Posterior vena cava (tissue), 2 donors: ENCODE measurements around the gene MBTPS1. TPM values are rescaled to one million over a fixed set of nuclear protein-coding genes. Genes with fewer than 3 reads are reported as not detected.

Experiments used
- DNase-seq: peaks from one replicate; pipeline ENCODE4 v3.0.0-alpha.2; 2020; ENCODE audit warnings: low spot score
- intact Hi-C, 2 donors: fragments of 100-400 bp; cut with DNase I; formaldehyde crosslinking; loops; one replicate each; pipeline versions ENCODE4 v1.14.1 to v1.14.2; 2022 to 2023
- total RNA-seq, 2 donors: library from RNA; stranded (reverse); fragmentation: NEBNext Ultra II Directional; extraction: Animal tissue kit (Norgen Biotek cat#: 25700); gene quantifications; one replicate each; pipeline ENCODE4 v1.2.1, GENCODE V29; 2021
- donor health status: DM: yes; HTN: yes; CAD: no.
- donor health status: DM: yes; HTN: yes; CAD: no.

Gene MBTPS1
- total RNA-seq, 2 donors from 2014 or later, result 61.9 to 71.3 TPM

DNA sequence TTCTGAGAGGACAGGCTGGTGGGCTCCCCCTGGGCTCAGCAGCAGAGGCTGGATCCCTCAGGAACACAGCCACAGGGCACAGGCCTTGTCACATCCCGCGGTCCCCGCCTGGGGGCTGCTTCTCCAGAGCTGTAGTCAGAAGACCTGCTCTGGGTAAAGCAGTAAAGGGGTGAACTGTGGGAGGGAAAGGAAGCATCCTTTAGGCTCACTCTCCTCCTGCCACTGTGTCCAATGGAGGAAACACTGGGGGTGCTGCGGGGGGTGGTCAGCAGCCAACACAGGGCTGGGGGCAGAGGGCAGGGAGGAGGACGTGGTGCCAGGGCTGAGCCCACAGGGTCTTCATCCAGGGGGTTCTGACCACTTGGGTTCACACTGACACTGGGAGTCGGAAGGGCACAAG lies 69.1 kb downstream of the MBTPS1 start:
- intact Hi-C loops, result no loop called here
- peak; percentile 65 for DNase-seq

DNA sequence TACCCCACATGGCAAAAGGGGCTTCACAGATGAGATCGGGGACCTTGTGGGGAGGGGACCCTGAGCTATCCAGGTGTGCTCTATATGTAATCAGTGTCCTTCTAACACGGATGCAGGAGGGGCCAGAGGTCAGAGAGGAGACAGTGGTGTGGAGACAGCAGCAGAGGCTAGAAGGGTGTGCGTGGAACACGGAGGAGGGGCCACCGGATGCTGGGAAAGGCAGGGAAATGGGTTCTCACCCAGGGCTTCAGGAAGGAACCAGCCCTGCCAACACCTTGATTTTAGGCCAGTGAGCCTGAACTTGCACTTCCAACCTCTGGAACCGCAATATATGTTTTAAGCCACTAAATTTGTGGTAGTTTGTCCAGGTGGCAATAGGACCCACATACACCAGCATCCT lies 69.5 kb downstream of the MBTPS1 start:
- DNase-seq, result peak; percentile 59
- intact Hi-C loops, result no loop called here

DNA sequence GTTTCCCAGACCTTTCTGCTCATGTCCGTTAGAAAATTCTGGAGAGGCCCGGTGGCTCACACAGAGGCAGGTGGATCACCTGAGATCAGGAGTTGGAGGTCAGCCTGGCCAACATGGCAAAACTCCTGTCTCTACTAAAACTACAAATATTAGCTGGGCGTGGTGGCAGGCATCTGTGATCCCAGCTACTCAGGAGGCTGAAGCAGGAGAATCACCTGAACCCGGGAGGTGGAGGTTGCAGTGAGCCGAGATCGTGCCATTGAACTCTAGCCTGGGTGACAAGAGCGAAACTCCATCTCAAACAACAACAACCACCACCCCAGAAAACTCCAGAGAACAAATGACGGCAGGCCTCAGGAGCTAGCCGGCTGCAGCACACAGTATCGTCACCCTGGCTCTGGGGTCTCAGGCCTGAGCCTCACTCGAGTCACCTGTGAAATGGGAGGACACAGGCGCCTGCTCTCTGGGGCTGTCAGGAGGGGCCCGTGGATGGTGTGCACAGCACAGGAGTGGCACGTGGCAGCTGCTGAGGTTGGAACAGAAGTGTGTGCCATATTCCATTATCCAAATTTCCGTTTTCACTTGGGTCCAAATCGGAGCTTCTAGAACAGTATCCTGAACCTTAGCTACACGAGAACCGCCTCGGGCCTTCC lies 70.8 kb downstream of the MBTPS1 start:
- DNase-seq, result peak; percentile 62
- intact Hi-C loops, result no loop called here

DNA sequence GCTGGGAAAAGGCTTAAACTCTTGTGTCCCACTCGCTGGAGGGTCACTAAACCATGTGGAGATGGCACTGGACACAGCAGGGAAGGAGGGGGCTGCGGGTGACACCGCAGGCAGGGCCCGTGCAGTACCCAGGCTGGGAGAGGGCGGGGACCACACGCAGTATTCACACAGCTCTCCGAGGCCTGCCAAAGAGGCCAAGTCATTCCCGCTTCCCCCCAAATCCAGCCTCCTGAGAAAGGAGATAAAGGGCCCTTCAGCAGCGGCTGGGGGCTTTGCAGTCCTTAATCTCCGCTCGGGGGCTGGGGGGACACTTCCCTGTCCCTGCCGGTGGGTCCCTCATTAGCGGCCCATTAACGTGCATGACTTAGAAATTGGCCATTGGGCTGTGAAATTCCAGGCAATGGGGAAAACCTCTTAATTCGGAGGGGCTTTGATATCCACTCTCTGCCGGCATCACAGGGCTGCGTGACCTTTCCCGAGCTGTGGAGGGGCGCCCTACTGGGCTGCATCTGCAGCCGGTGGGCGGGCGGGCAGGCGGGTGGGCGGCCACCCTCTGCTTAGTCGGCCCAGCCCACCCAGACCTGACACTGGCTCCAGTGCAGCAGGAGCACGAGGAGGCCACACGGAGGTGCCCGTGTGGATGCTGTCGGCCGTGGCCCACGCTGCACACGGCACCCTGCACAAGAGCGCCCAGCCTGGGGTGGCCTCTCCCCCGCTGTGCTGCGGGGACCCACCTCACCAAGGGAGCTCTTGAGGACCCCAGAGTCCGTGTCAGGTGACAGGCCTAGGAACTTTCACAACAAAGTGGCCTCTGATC lies 71.5 kb downstream of the MBTPS1 start:
- intact Hi-C loops, result no loop called here
- DNase-seq, result peak; percentile 69

DNA sequence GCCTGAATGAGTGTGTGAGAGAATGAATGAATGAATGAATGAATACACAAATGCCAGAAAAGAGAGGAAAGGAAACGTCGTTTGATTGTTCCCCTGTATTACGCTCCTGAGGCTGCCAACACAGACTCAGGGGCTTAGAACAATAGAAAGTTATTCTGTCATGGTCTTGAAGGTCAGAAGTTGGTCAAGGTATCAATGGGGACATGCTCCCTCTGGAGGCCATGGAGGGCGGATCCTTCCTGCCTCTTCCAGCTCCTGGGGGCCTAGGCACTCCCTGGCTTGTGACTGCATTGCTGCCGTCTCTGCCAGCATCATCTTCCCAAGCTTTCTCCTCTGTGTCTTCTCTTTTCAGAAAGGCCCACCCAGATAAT lies 72.6 kb downstream of the MBTPS1 start:
- intact Hi-C loops, result loop anchor here in 1 of 2 donors (5.0 kb wide), 1 partner anchor 1897 kb away; no protein-coding TSS in a partner anchor

DNA sequence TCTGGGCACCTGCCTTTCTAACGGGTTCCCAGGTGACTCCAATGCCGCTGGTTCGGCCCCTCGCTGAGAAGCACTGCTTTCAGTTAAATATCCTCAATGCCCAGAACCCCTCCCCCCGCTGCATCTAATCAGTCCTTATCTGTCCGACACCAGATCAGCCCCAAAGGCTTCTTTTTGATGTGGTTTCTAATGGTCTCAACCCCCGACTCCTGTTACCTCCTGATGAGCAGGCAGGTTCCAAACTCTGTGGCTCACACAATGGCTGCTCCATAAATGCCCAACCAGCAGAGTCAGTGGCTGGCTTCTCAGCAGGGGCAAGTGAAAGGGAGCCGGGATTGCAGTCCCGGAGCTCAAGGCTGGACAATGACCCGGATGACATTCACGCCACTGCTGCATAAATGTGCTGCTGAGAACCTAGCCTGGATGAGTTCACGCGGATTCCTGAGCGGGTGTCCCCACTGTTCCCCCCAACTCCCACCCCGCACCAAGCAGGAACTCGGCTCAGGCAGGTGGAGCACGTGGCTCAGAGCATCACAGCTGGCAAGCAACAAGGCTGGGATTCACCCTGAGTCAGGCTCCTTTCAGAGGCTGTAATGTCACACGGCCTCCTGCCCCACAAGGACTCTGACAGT lies 73.1 kb downstream of the MBTPS1 start:
- peak; percentile 58 for DNase-seq
- intact Hi-C loops, result loop anchor here in 1 of 2 donors (5.0 kb wide), 1 partner anchor 1896 kb away; no protein-coding TSS in a partner anchor

More for the DNA sequence above, 72.6 kb downstream of the MBTPS1 start:
- DNase-seq, result peak; percentile 12

DNA sequence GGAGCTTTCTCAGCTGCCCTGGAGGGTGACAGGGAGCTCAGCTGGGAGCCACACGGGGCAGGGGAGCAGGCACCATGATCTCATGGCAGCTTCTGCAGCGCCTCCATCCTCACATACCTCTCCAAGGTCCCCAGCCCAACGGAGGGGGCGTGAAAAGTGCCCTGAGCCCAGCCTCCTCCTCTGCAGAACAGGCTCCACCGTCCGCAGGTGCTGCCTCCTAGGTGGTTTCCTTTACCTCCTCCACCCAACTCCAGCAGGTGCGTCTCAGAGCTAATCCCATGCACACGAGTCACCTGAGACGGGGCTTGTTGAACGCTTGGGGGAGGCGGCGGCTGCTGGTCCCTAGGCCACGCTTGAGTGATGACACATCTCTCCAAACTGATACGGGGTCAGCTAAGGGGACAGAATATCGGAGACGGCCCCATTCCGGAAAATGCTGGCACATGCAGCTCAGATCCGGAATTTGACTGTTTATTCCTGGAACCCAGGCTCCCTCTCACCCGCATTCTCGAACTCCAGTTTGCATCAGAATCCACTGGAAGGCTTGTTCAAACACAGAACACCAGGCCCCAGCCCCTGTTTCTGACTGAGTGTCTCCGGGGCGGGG lies 73.8 kb downstream of the MBTPS1 start:
- DNase-seq, result peak; percentile 67
- intact Hi-C loops, result loop anchor here in 1 of 2 donors (5.0 kb wide), 1 partner anchor 1896 kb away; no protein-coding TSS in a partner anchor

DNA sequence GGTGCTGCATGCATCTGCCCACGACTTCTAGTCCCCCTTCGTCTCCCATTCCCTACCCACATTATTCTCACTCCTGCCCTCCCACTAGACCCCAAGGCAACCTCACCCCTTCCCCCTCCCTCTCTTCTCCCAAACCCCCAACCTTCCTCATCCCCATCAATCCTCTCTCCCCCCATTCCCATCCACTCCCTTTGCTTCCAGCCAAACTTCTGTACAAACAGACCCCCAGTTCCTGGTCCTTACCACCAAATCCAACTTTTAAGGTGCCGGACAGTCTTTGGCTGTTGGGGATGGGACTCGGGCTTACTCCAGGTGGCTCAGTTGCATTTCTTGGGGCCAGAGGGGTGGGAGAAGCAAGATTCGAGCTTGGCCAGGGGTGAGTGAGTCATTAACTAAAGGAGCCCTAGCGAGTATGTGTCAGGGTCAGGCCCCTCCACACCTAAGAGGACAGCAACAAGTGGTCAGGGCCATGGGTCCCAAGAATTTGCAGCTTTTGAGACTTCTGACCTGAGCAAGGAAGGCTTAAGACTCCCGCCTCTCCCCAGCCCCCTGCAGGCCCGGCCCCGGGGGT lies 74.3 kb downstream of the MBTPS1 start, which contains the start of gene SLC38A8:
SLC38A8 (minus strand) TSS at position 488 of the 571 bp plus-strand sequence. CDS start 638 bp downstream, outside the sequence.
- intact Hi-C loops, result loop anchor here in 1 of 2 donors (5.0 kb wide), 1 partner anchor 1895 kb away; no protein-coding TSS in a partner anchor
- DNase-seq, result peak; percentile 53

DNA sequence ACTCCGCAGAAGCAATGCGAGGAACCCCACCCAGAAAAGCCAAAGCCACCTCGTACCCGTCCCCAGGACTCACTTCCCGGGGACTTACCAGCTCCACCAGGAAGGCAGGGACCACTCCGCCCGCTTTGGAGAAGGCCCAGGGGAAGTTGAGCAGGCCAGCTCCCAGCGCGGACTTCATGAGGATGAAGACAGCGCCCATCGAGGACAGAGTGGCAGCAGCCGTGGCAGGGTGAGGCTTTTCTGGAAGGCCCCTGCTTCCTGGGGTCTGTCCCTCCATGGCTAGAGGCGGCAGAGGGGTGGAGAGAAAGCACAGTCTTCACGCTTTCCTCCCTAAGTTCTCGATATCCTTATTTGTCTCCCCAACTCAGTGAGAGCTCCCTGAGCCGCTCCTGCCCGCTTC lies 74.9 kb downstream of the MBTPS1 start:
- intact Hi-C loops, result loop anchor here in 1 of 2 donors (5.0 kb wide), 1 partner anchor 1895 kb away; no protein-coding TSS in a partner anchor
- DNase-seq, result no peak

DNA sequence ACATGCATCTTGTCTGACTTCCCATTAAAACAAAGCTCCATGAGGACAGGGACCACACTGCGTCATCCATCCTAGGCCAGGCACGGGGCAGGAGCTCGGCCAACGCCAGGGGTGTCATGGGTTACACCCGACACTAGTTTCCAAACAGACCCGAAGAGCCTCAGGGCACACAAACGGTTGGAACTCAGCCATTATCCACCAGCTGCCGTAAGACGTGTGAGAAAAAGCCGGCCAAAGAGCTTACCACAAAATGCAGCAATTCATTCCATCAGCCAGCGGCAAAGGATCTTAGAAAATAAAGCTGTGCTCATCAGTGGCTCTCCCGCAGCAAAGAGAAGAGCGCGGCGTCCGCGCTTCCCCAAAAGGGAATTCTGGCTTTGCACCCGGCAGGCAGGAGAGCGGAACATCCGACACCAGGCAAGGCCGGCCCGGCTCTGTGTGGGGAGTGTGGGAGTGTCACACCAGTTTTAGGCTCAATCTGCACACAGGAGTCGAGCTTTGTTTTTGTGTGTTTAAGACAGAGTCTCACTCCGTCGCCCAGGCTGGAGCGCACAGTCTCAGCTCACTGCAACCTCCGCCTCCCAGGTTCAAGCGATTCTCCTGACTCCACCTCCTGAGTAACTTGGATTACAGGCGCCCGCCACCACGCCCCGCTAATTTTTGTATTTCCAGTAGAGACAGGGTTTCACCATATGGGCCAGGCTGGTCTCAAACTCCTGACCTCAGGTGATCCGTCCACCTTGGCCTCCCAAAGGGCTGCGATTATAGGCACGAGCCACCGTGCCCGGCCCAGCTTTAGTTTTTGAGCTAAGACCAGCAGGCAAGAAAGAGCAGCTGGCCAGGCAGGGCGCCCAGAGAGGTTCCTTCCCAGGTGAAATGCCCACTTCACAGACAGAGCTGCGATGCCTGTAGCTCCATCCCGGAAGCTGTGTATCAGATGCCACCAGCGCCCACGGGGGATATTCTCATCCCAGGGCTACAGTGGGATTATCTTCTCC lies 75.6 kb downstream of the MBTPS1 start:
- DNase-seq, result peak; percentile 80
- intact Hi-C loops, result loop anchor here in 1 of 2 donors (5.0 kb wide), 1 partner anchor 1894 kb away; no protein-coding TSS in a partner anchor

DNA sequence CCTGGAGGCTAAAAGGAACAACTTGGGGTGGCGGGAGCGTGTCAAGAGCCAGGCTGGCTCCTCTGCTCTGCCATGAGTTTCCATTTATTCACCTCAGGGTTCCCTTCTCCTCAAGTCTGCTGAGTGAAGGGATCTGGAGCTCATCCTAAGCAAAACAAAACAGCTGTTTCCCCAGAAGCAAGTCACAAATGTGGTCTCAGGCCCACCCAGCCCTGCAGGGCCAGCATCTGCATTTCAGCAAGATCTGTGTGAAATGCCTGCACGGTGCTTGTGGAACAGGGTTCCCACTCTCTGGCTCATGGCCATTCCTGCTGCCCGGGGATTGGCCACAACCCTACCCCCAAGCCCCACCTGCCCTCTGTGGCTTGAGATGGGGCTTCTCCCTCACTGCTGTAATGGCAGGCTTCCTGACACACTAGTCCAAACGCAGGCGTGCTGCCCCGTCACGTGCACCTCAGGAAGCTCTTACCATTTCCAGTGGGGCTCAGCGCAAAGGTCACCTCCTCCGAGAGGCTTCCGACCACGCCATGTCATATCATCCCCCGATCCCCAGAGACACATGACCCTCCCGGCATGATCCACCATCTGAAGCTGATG lies 76.4 kb downstream of the MBTPS1 start:
- intact Hi-C loops, result loop anchor here in 1 of 2 donors (5.0 kb wide), 1 partner anchor 1893 kb away; no protein-coding TSS in a partner anchor
- DNase-seq, result no peak

DNA sequence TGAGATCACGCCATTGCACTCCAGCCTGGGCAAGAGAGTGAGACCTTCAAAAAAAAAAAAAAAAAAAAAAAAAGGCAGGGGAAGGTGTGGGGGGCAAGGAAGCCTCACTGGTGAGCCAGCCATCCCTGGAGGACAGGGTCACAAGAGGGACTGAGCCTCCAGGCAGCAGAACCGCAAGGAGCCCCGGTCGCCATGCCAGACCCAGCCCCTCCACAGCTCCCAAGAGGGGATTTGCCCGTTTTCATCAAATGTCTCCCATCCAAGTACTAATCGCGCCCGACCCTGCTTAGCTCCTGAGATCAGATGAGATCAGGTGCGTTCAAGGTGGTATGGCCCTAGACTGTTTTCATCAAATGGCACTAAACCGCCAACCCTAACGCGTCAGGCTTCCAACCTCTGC lies 77.0 kb downstream of the MBTPS1 start:
- no peak for DNase-seq
- intact Hi-C loops, result loop anchor here in 1 of 2 donors (5.0 kb wide), 1 partner anchor 1892 kb away; no protein-coding TSS in a partner anchor

DNA sequence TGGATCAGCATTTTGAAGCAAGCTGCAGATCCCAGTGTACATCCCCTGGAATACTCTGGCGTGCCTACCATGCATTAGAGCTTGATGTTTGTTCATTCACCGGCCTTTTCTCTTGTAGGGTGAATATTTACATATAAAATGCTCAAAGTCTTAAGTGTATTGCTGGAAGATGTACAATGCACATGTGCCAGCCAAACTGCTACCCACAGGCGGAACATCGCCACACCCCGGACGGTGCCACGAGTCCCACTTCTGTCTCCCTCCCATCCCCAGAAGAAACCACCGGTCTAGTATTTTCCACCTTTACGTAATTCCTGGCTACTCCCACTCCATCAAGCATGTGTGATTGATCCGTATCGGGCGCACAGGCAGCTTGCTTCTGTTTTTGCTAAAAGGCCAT lies 78.3 kb downstream of the MBTPS1 start:
- intact Hi-C loops, result no loop called here
- DNase-seq, result no peak

DNA sequence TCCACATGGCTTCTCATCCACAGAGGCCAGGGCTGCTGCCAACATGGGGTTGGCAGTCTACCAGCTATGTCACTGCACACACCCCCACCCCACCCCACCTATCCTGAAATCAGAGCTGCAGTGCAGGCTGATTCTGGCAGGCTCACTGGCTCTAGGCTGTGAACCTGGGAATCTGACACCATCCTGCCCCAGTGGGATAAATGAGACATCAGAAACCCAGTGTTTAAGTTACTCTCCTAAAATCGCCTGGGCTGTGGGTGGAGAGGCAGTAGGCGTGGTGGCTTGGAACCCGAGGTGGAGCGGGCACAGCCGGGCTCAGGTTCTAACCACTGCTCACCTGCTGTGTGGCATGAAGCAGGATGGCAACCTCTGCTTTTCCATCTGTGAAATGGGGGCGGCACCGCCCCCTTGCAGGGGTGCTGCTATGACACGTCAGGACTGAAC lies 79.7 kb downstream of the MBTPS1 start:
- intact Hi-C loops, result no loop called here
- DNase-seq, result no peak

DNA sequence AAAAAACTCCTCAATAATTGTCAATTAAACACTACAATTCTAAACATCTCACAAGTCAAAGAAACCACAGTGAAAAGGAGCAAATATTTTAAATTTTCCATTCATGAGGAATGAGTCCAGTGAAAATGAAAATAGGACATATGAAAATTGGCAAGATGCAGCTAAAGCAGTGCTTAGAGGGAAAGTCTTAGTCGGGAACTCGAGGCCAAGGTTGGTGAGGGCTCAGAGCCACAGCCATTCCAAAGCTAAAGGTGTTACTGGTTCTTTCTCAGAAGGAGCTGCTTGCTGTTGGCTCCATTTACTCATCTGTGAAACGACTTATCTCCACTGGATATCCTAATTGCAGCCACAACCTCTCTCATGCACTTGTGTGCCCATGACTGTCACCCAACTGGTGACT lies 80.6 kb downstream of the MBTPS1 start:
- DNase-seq, result no peak
- intact Hi-C loops, result no loop called here

DNA sequence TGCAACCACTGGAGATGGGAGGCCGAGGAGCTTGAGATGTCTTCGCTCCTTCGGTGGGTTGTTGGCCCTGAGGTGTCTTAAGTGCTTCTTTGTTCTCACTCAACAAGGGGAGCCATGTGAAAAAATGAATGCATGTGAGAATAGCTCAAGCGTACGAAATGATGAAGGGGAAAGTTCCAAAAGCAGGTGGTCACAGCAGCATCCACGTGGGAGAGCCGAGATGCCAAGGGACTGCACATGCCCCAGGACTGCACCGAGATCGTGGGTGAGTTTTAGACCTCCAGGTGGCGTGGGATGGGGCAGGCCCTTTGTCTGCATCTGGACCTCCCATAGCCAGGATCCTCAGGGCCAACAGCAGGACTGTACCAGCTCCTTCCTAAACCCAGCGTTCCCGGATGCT lies 82.2 kb downstream of the MBTPS1 start:
- DNase-seq, result no peak
- intact Hi-C loops, result no loop called here
